ENCODE measurements around the gene CRTC1.

- TF ChIP-seq EZH2phosphoT487 (IDR thresholded peaks at IDR 0.05; ENCODE audit: low read depth, severe bottlenecking, unreplicated experiment): no peak
- TF ChIP-seq CTCF (IDR thresholded peaks at IDR 0.05; ENCODE audit: poor library complexity): no peak
These were observed 19.4 kb upstream of the CRTC1 start for GRCh38 chr19:18663940-18664530.
